ENCODE results near the gene HHAT. TPM values are rescaled to one million over a fixed set of nuclear protein-coding genes. Genes with fewer than 3 reads are reported as not detected.

The HHAT gene
- polyA plus RNA-seq, 1 donor from 2014 or later: 5.3 TPM

DNA sequence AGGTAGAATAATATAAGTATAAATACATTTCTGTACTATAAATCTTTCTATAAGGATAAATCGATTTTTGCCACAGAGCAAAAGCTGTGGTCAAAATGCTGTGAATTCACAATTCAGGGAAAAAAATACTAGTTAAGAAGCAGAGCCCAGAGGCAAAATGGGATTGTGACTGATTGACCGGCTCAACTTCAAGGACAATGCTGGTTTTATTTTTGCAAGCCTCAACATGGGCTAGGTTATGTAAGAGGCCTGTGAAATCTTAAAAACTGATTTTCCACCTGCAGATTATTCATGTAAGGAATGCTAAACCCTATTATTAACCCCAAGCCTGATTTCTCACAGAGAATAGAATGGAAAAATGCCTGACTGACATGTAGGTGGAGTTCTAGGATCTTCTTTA lies 155.1 kb downstream of the HHAT start:
- Histone ChIP-seq H3K4me2 (ENCODE audit: low read length) (no peak overlapping the region), H4K20me1 (ENCODE audit: insufficient read depth) (no peaks in the 10 kb centered on the region), H3K4me3 (ENCODE audit: low read length) (no peak overlapping the region), H3K27ac (ENCODE audit: low read length) (peak overlapping the region; percentile 44), H3K36me3 (ENCODE audit: insufficient read depth, low read length) (no peaks in the 10 kb centered on the region), H2AFZ (ENCODE audit: low read depth, low read length) (no peak overlapping the region), H3K27me3 (ENCODE audit: insufficient read depth, low read depth, low read length) (no peaks in the 10 kb centered on the region), H3K9ac (ENCODE audit: low read length) (no peak overlapping the region), H3K79me2 (replicated peaks; ENCODE audit: insufficient read depth, low read length) (no peaks in the 10 kb centered on the region), H3K9me2 (ENCODE audit: insufficient read depth, low read length) (no peaks in the 10 kb centered on the region), H3F3A (ENCODE audit: insufficient read depth, low read length, poor library complexity, severe bottlenecking) (peaks cover 5% of the 10 kb centered on the region), H3K9me3 (ENCODE audit: low read length) (no peaks in the 10 kb centered on the region)
- TF ChIP-seq MXI1 (conservative IDR thresholded peaks at IDR 0.05; ENCODE audit: poor library complexity, severe bottlenecking) (no peak), RAD21 (conservative IDR thresholded peaks at IDR 0.05) (no peak), EZH2 (IDR thresholded peaks at IDR 0.05; ENCODE audit: borderline replicate concordance, insufficient read depth, low read length, poor library complexity, severe bottlenecking) (no peak), TAF1 (IDR thresholded peaks at IDR 0.05; ENCODE audit: low read depth) (no peak), POLR2AphosphoS5 (IDR thresholded peaks at IDR 0.05) (no peak), EP300 (conservative IDR thresholded peaks at IDR 0.05; ENCODE audit: poor library complexity, severe bottlenecking) (no peak), SMC3 (conservative IDR thresholded peaks at IDR 0.05; ENCODE audit: poor library complexity) (no peak)
- TF ChIP-seq, protein P1, sequence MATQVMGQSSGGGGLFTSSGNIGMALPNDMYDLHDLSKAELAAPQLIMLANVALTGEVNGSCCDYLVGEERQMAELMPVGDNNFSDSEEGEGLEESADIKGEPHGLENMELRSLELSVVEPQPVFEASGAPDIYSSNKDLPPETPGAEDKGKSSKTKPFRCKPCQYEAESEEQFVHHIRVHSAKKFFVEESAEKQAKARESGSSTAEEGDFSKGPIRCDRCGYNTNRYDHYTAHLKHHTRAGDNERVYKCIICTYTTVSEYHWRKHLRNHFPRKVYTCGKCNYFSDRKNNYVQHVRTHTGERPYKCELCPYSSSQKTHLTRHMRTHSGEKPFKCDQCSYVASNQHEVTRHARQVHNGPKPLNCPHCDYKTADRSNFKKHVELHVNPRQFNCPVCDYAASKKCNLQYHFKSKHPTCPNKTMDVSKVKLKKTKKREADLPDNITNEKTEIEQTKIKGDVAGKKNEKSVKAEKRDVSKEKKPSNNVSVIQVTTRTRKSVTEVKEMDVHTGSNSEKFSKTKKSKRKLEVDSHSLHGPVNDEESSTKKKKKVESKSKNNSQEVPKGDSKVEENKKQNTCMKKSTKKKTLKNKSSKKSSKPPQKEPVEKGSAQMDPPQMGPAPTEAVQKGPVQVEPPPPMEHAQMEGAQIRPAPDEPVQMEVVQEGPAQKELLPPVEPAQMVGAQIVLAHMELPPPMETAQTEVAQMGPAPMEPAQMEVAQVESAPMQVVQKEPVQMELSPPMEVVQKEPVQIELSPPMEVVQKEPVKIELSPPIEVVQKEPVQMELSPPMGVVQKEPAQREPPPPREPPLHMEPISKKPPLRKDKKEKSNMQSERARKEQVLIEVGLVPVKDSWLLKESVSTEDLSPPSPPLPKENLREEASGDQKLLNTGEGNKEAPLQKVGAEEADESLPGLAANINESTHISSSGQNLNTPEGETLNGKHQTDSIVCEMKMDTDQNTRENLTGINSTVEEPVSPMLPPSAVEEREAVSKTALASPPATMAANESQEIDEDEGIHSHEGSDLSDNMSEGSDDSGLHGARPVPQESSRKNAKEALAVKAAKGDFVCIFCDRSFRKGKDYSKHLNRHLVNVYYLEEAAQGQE (IDR thresholded peaks at IDR 0.05; ENCODE audit: borderline replicate concordance): no peak
- TF ChIP-seq, protein P2, sequence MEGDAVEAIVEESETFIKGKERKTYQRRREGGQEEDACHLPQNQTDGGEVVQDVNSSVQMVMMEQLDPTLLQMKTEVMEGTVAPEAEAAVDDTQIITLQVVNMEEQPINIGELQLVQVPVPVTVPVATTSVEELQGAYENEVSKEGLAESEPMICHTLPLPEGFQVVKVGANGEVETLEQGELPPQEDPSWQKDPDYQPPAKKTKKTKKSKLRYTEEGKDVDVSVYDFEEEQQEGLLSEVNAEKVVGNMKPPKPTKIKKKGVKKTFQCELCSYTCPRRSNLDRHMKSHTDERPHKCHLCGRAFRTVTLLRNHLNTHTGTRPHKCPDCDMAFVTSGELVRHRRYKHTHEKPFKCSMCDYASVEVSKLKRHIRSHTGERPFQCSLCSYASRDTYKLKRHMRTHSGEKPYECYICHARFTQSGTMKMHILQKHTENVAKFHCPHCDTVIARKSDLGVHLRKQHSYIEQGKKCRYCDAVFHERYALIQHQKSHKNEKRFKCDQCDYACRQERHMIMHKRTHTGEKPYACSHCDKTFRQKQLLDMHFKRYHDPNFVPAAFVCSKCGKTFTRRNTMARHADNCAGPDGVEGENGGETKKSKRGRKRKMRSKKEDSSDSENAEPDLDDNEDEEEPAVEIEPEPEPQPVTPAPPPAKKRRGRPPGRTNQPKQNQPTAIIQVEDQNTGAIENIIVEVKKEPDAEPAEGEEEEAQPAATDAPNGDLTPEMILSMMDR (IDR thresholded peaks at IDR 0.05; ENCODE audit: poor library complexity, severe bottlenecking): no peak

DNA sequence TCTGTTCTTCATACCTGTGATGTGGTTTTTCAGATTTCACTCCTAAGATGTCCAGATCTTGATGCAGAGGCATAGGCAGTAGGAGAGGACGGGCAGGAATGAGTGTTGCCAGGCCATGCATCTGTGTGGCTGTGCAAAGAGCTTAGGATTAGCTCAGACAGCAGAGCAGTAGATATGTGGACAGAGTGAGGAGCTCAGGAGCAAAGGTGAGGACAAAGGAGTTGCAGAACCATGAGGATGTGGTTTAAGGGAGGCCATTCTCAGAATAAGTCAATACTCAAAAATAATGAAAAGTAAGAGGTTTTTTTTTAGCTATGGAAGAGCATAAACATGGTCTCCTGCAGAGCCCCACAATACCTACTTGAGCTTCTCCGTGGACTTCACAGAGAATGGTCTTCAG lies 158.3 kb downstream of the HHAT start:
- H3K4me3 ChIP-seq (ENCODE audit: low read length): no peak overlapping the region
- no peak overlapping the region for H3K9ac ChIP-seq (ENCODE audit: low read length)
- no peak overlapping the region for H2AFZ ChIP-seq (ENCODE audit: low read depth, low read length)
- peaks cover 5% of the 10 kb centered on the region for H3F3A ChIP-seq (ENCODE audit: insufficient read depth, low read length, poor library complexity, severe bottlenecking)
- H3K27me3 ChIP-seq (ENCODE audit: insufficient read depth, low read depth, low read length): no peaks in the 10 kb centered on the region
- H4K20me1 ChIP-seq (ENCODE audit: insufficient read depth): no peaks in the 10 kb centered on the region
- H3K9me2 ChIP-seq (ENCODE audit: insufficient read depth, low read length): no peaks in the 10 kb centered on the region
- TF ChIP-seq TAF1 (IDR thresholded peaks at IDR 0.05; ENCODE audit: low read depth): no peak
- no peak for TF ChIP-seq EP300 (conservative IDR thresholded peaks at IDR 0.05; ENCODE audit: poor library complexity, severe bottlenecking)
- no peak for TF ChIP-seq POLR2AphosphoS5 (IDR thresholded peaks at IDR 0.05)
- no peak for TF ChIP-seq RAD21 (conservative IDR thresholded peaks at IDR 0.05)
- TF ChIP-seq, protein P2 (IDR thresholded peaks at IDR 0.05; ENCODE audit: poor library complexity, severe bottlenecking): no peak
- TF ChIP-seq, protein P1 (IDR thresholded peaks at IDR 0.05; ENCODE audit: borderline replicate concordance): no peak
- TF ChIP-seq EZH2 (IDR thresholded peaks at IDR 0.05; ENCODE audit: borderline replicate concordance, insufficient read depth, low read length, poor library complexity, severe bottlenecking): no peak
- no peak for TF ChIP-seq SMC3 (conservative IDR thresholded peaks at IDR 0.05; ENCODE audit: poor library complexity)
- TF ChIP-seq MXI1 (conservative IDR thresholded peaks at IDR 0.05; ENCODE audit: poor library complexity, severe bottlenecking): no peak
- H3K4me2 ChIP-seq (ENCODE audit: low read length): no peak overlapping the region
- no peak overlapping the region for H3K27ac ChIP-seq (ENCODE audit: low read length)
- no peaks in the 10 kb centered on the region for H3K79me2 ChIP-seq (replicated peaks; ENCODE audit: insufficient read depth, low read length)
- no peaks in the 10 kb centered on the region for H3K36me3 ChIP-seq (ENCODE audit: insufficient read depth, low read length)
- no peaks in the 10 kb centered on the region for H3K9me3 ChIP-seq (ENCODE audit: low read length)
